B cell (primary cell): ENCODE measurements around the gene USF1.

Source experiments
- EZH2 ChIP-seq: IDR thresholded peaks from 2 replicates; pipeline ENCODE4 v1.6.1; 2012; ENCODE audit warnings: borderline replicate concordance, low read depth, mild to moderate bottlenecking, moderate library complexity, low read length; ENCODE audit not compliant: insufficient read depth, poor library complexity, severe bottlenecking
- TF ChIP-seq, protein P1 (sequence below): fragments of 200-600 bp; IDR thresholded peaks from one replicate; pipeline ENCODE4 v1.8.0; 2022; ENCODE audit warnings: antibody characterized with exemption, mild to moderate bottlenecking

DNA sequence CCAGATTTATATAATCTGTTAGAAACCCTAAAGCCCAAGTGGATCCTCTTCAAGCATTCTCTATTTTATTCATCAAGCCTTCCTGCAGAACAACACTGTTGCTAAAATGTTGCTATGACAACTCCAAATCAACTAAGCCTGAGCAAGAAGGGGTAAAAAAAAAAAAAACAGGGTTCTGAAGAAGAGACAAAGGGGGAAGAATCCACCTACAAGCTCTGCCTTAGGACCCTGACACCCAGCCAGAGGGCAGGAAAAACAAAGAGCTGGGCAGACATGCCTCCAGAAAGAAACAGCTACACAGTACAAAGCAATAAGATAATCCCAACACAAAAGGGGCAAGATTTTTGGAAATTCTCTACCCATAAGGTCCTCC, 1.3 kb downstream of the USF1 start:
- TF ChIP-seq, protein P1, sequence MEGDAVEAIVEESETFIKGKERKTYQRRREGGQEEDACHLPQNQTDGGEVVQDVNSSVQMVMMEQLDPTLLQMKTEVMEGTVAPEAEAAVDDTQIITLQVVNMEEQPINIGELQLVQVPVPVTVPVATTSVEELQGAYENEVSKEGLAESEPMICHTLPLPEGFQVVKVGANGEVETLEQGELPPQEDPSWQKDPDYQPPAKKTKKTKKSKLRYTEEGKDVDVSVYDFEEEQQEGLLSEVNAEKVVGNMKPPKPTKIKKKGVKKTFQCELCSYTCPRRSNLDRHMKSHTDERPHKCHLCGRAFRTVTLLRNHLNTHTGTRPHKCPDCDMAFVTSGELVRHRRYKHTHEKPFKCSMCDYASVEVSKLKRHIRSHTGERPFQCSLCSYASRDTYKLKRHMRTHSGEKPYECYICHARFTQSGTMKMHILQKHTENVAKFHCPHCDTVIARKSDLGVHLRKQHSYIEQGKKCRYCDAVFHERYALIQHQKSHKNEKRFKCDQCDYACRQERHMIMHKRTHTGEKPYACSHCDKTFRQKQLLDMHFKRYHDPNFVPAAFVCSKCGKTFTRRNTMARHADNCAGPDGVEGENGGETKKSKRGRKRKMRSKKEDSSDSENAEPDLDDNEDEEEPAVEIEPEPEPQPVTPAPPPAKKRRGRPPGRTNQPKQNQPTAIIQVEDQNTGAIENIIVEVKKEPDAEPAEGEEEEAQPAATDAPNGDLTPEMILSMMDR = no peak
- no peak for TF ChIP-seq EZH2
